ENCODE results near the gene HECTD1.
"Not testable (repeated sequence)": the region's sequence is repeated elsewhere in the genome, so short reads cannot be mapped to it uniquely, and the experiment has no call there.

HECTD1 gene

GRCh38 chr14:31192544-31192943, 15.0 kb downstream of the HECTD1 start:
- not testable (repeated sequence) for FAIRE-seq

- FAIRE-seq = no peak
Observed at GRCh38 chr14:31190717-31191263, 16.8 kb downstream of the HECTD1 start.

GRCh38 chr14:31190219-31190603, 17.4 kb downstream of the HECTD1 start:
- no peak for FAIRE-seq

- FAIRE-seq = no peak
Observed at GRCh38 chr14:31189346-31190218, 18.0 kb downstream of the HECTD1 start.

- no peak for FAIRE-seq
Observed at GRCh38 chr14:31188744-31189143, 18.8 kb downstream of the HECTD1 start.

GRCh38 chr14:31182016-31182415, 25.6 kb downstream of the HECTD1 start:
- FAIRE-seq = not testable (repeated sequence)

GRCh38 chr14:31181271-31181670, 26.3 kb downstream of the HECTD1 start:
- FAIRE-seq = no peak

GRCh38 chr14:31180299-31181051, 27.1 kb downstream of the HECTD1 start:
- FAIRE-seq = no peak

GRCh38 chr14:31174433-31174832, 33.2 kb downstream of the HECTD1 start:
- FAIRE-seq = no peak

GRCh38 chr14:31173120-31173837, 34.3 kb downstream of the HECTD1 start:
- FAIRE-seq = no peak

GRCh38 chr14:31172084-31172483, 35.5 kb downstream of the HECTD1 start:
- FAIRE-seq = no peak

GRCh38 chr14:31170411-31170810, 37.2 kb downstream of the HECTD1 start:
- no peak for FAIRE-seq

GRCh38 chr14:31169877-31170276, 37.7 kb downstream of the HECTD1 start:
- no peak for FAIRE-seq

GRCh38 chr14:31167032-31167431, 40.6 kb downstream of the HECTD1 start:
- FAIRE-seq = no peak

- FAIRE-seq = no peak
Observed at GRCh38 chr14:31166271-31166561, 41.4 kb downstream of the HECTD1 start.

GRCh38 chr14:31164115-31164514, 43.5 kb downstream of the HECTD1 start:
- FAIRE-seq = no peak

- FAIRE-seq = no peak
Observed at GRCh38 chr14:31162910-31163649, 44.5 kb downstream of the HECTD1 start.

GRCh38 chr14:31161274-31161673, 46.3 kb downstream of the HECTD1 start:
- FAIRE-seq = no peak

- no peak for FAIRE-seq
Observed at GRCh38 chr14:31159682-31160296, 47.8 kb downstream of the HECTD1 start.

GRCh38 chr14:31154956-31155355, 52.6 kb downstream of the HECTD1 start:
- FAIRE-seq = no peak

GRCh38 chr14:31142455-31143087, 65.0 kb downstream of the HECTD1 start:
- no peak for FAIRE-seq
